GM13976 (cell line): ENCODE measurements around the gene GNL2.
A peak's percentile ranks its signal among the peaks of the same experiment; 100 is the strongest.

Experiments used
- DNase-seq: peaks from one replicate; pipeline ENCODE4 v3.0.0; 2012; ENCODE audit warnings: low spot score
- in situ Hi-C: fragments of 300-500 bp; cut with MboI; formaldehyde crosslinking; loops from one replicate; pipeline ENCODE4 v1.12.0; 2022; ENCODE audit warnings: low sequenced_read_pairs, mixed read lengths, inconsistent platforms; ENCODE audit not compliant: unreplicated experiment
- TF ChIP-seq, protein P1 (sequence below): IDR thresholded peaks from 2 replicates; pipeline ENCODE4 v1.5.1; 2012; ENCODE audit warnings: borderline replicate concordance, mild to moderate bottlenecking; ENCODE audit not compliant: insufficient read depth; ENCODE audit errors: extremely low read depth, missing control alignments, control extremely low read depth

The GNL2 gene

DNA sequence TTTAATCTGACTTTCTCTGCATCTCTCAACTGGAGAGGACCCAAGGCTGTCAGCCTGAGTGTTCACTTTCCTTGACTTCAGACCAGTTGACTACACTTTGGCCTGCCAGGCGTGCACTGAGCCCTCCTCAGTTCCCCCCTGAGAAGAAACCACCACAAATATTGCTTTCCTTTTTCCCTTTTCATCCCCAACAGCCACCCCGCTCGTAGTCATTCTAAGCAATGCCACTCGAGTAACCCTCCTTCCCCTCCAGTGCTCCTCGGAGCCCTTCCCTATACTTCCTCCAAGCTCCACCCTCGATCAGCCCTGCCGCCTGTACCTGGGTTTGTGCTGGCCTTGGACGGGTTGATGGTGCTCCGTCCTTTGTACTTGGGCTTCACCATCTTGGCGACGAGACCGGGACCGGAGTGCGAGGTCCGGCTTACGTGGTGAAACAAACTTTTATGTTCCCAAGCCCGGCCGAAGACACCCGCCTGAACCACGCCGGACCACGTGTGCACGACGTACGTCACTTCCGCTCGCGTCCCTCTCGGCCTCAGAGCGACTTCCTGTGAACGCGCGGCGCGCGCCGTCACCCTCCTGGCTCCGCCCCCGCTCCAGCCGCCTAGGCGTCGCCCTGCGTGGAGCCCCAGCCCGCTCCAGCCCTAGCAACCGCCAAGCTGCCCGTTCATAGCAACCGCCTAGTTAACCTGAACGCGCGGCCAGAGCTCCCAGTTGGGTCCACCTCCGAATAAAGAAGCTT lies at the start of gene GNL2:
TSS of gene GNL2 (minus strand) at position 498 of the 742 bp plus-strand sequence. CDS start at position 383, 115 bp downstream.
- in situ Hi-C loops = no loop called here

DNA sequence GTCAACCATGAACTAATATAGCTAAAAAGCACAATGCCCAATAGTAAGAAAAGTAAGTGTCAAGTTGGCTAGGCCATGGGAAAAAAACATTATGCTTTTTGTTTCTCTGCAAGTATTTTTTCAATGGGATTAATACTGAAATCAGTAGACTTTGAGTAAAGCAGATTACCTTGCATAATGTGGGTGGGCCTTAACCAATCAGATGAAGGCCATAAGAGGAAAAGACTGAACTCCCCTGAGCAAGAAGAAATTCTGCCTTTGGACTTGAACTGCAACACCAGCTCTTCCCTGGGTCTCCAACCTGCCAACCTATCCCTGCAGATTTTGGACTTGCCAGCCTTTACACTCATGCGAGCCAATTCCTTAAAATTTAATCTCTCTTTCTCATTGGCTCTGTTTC lies 45.3 kb upstream of the GNL2 start:
- in situ Hi-C loops = no loop called here
- no peak for DNase-seq
- TF ChIP-seq, protein P1, sequence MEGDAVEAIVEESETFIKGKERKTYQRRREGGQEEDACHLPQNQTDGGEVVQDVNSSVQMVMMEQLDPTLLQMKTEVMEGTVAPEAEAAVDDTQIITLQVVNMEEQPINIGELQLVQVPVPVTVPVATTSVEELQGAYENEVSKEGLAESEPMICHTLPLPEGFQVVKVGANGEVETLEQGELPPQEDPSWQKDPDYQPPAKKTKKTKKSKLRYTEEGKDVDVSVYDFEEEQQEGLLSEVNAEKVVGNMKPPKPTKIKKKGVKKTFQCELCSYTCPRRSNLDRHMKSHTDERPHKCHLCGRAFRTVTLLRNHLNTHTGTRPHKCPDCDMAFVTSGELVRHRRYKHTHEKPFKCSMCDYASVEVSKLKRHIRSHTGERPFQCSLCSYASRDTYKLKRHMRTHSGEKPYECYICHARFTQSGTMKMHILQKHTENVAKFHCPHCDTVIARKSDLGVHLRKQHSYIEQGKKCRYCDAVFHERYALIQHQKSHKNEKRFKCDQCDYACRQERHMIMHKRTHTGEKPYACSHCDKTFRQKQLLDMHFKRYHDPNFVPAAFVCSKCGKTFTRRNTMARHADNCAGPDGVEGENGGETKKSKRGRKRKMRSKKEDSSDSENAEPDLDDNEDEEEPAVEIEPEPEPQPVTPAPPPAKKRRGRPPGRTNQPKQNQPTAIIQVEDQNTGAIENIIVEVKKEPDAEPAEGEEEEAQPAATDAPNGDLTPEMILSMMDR = no peak

More for the DNA sequence above, at the start of gene GNL2:
- peak; percentile 99 for DNase-seq
- TF ChIP-seq, protein P1 = no peak

DNA sequence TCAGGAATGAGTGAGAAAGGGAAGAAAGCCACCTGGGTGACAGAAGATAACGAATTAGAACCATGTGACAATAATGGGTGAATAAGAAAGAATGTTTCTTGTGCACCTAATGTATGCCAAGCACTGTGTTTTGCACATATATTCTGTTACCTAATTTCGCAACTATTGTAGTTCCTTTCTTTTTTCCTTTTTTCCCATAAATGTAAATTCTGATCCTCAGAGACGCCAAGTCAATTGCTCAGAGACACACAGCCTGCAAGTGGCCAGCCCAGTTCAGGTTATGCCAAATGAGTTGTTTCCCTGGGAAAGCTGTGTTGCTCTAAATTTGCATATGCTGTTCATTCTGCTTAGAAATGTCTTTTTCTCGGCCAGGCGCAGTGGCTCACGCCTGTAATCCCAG lies 40.7 kb upstream of the GNL2 start:
- TF ChIP-seq, protein P1 = no peak
- DNase-seq = no peak
- in situ Hi-C loops = no loop called here

DNA sequence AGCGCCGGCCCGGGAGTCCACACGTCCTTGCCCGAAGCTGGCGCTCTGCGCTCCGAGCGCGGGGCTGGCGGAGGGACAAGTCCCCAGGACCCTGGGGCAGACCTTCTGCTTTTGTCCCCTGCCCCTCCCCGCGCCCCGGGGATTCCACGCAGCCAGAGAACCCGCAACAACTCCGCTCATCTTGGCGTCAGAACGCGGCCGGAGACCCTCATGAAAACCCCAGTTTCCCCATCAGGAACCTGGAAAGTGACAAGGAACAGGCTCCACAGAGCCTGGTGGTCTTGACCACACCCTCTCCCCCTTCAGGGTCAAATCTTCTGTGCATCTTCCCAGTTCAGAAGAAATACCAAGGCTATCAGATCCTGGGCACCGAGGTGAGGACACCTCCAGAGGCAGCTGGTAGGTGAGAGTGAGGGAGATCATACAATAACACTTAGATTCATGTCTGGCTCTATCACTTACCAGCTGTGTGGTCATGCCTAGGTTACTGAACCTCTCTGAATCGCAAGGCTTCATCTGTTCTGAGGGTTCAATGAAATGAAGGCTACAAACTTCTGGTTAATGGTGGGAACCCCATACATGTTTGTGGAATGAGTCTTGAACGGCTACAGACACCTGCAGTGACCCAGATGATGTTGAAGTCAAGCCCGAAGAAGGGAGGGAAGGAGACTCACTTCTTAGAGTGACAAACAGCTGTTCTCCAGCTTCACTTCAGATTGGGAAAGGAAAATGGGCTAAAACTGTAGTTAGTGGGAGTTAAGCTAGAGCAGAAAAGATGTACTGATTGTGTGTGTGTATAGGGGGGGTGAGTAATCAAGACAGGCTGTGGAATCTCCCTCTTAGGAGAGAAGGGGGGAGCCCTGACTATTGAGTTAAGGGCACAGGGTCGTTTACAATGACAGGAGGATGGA lies 39.5 kb upstream of the GNL2 start:
- in situ Hi-C loops = no loop called here
- TF ChIP-seq, protein P1 = no peak
- no peak for DNase-seq

DNA sequence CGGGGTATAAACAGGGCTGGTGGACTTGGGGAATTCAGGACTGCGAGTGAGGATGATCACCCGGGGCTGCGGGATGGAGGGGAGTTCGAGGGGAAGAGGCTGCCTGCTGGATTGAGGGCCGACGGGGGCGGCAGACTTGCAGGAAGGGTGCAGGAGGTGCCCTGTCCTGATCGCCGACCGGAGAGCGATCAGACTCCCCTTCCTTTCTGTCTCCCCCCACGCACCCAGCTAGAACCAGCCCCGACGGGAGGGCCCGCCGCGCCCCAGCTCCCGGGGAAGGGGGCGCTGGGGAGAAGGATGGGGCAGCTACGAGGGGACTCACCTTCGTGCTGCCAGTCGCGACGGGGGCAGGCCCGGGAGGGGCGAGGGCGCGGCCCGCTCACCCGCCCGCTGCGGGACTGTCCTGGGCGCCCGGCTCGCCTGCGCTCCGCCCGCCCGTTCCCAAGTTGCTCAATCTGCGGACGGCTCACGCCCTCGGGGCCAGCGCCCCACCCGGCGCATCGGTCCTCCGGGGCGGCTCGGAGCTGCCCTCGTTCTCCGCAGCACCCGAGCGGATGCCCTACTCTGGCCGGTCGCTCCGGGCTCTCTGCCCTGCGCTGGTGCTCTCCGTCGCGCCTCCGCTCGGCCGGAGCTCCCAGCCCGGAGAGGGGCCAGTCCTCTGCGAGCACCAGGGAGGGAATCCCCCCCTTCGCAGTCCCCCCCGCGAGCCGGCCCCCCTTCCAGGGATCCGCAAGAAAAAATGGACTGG lies 38.7 kb upstream of the GNL2 start, which contains the start of gene RSPO1:
TSS of gene RSPO1 (minus strand) at position 649 of the 748 bp plus-strand sequence. CDS start 5,231 bp downstream, outside the sequence.
- no peak for DNase-seq
- in situ Hi-C loops = no loop called here
- TF ChIP-seq, protein P1 = no peak

DNA sequence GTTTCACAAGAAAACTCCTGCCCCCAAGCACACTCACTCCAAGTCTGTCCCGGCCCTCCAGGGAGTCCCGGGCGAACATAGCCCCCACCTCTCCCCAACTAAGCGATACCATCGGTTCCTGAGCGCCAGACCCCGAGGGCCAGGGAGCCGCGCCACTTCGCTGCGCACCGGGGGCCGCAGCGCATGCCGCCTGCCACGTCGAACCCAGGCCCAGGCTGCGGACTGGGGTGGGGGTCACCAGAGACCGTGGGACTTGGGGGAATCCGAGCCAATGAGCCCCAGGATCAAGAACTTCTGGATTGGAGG lies 38.2 kb upstream of the GNL2 start:
- TF ChIP-seq, protein P1 = no peak
- no peak for DNase-seq
- in situ Hi-C loops = no loop called here
